22Rv1 (cell line): Measurements from ENCODE around the gene IGSF3.
"Not testable (repeated sequence)": the region's sequence is repeated elsewhere in the genome, so short reads cannot be mapped to it uniquely, and the experiment has no call there.

Experiments used
- ZFX ChIP-seq: fragments of 450-650 bp; IDR thresholded peaks from 2 replicates; pipeline ENCODE4 v1.6.1; 2017; ENCODE audit warnings: antibody characterized with exemption, borderline replicate concordance
- TF ChIP-seq, protein P1 (sequence below): fragments of 450-650 bp; IDR thresholded peaks from 2 replicates; pipeline ENCODE4 v1.5.1; 2017; ENCODE audit warnings: mild to moderate bottlenecking

DNA sequence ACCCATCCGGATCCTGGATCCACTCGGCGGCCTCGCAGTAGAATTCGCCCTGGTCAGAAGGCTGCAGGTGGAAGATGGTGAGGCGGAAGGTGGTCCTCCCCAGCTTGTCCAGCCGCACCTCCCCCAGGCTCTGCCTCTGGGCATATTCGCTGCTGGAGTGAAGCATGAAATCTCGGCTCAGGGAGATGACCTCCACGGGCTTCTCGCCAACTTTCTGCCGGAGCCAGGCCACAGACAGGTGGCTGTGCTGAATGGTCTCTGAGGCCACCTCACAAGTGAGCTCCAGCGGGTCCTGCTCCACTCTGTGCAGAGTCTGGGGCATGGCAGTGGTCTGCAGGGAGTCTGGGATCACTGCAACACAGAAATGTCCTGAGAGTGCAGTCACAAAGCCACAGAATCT, 53.7 kb downstream of the IGSF3 start:
- not testable (repeated sequence) for TF ChIP-seq ZFX
- TF ChIP-seq, protein P1, sequence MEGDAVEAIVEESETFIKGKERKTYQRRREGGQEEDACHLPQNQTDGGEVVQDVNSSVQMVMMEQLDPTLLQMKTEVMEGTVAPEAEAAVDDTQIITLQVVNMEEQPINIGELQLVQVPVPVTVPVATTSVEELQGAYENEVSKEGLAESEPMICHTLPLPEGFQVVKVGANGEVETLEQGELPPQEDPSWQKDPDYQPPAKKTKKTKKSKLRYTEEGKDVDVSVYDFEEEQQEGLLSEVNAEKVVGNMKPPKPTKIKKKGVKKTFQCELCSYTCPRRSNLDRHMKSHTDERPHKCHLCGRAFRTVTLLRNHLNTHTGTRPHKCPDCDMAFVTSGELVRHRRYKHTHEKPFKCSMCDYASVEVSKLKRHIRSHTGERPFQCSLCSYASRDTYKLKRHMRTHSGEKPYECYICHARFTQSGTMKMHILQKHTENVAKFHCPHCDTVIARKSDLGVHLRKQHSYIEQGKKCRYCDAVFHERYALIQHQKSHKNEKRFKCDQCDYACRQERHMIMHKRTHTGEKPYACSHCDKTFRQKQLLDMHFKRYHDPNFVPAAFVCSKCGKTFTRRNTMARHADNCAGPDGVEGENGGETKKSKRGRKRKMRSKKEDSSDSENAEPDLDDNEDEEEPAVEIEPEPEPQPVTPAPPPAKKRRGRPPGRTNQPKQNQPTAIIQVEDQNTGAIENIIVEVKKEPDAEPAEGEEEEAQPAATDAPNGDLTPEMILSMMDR: not testable (repeated sequence)
